NCI-H524 treated with DMSO at 0.1 percent for 48 hours (cell line): ENCODE data around the gene HGF.
"Not testable (repeated sequence)": the region's sequence is repeated elsewhere in the genome, so short reads cannot be mapped to it uniquely, and the experiment has no call there.

Source experiments
- DNase-seq: peaks from one replicate; lab custom pipeline; 2025; lab: John Stamatoyannopoulos, UW

HGF gene

GRCh38 chr7:81769891-81770727 is at the start of gene HGF:
TSS of gene HGF (minus strand) at chr7:81770047. CDS start at chr7:81769971, 76 bp downstream.
- DNase-seq = no peak

- no peak for DNase-seq
Measured at GRCh38 chr7:81816312-81816711, 46.5 kb upstream of the HGF start.

GRCh38 chr7:81812866-81813476 is 43.1 kb upstream of the HGF start:
- not testable (repeated sequence) for DNase-seq

- DNase-seq = no peak
Measured at GRCh38 chr7:81811956-81812865, 42.4 kb upstream of the HGF start.

- no peak for DNase-seq
Measured at GRCh38 chr7:81810476-81811155, 40.8 kb upstream of the HGF start.

GRCh38 chr7:81808310-81808709 is 38.5 kb upstream of the HGF start:
- not testable (repeated sequence) for DNase-seq

- DNase-seq = no peak
Measured at GRCh38 chr7:81803267-81803666, 33.4 kb upstream of the HGF start.

GRCh38 chr7:81802251-81802650 is 32.4 kb upstream of the HGF start:
- no peak for DNase-seq

- no peak for DNase-seq
Measured at GRCh38 chr7:81801532-81801931, 31.7 kb upstream of the HGF start.

- no peak for DNase-seq
Measured at GRCh38 chr7:81791568-81792518, 22.0 kb upstream of the HGF start.

- no peak for DNase-seq
Measured at GRCh38 chr7:81790686-81791085, 20.8 kb upstream of the HGF start.

GRCh38 chr7:81790120-81790500 is 20.3 kb upstream of the HGF start:
- no peak for DNase-seq

GRCh38 chr7:81789406-81790119 is 19.7 kb upstream of the HGF start:
- DNase-seq = no peak

GRCh38 chr7:81788246-81788645 is 18.4 kb upstream of the HGF start:
- no peak for DNase-seq

GRCh38 chr7:81783818-81784217 is 14.0 kb upstream of the HGF start:
- DNase-seq = no peak

- DNase-seq = no peak
Measured at GRCh38 chr7:81780914-81781693, 11.3 kb upstream of the HGF start.

- DNase-seq = no peak
Measured at GRCh38 chr7:81779706-81780105, 9.9 kb upstream of the HGF start.

- no peak for DNase-seq
Measured at GRCh38 chr7:81777697-81778096, 7.8 kb upstream of the HGF start.

- DNase-seq = no peak
Measured at GRCh38 chr7:81776948-81777630, 7.2 kb upstream of the HGF start.
